ENCODE results near the gene CORO1A. TPM values are rescaled to one million over a fixed set of nuclear protein-coding genes. Genes with fewer than 3 reads are reported as not detected.
"Not testable (repeated sequence)": the region's sequence is repeated elsewhere in the genome, so short reads cannot be mapped to it uniquely, and the experiment has no call there.

The CORO1A gene
- total RNA-seq, 2 donors from 2014 or later: 78.1 to 87.8 TPM

DNA sequence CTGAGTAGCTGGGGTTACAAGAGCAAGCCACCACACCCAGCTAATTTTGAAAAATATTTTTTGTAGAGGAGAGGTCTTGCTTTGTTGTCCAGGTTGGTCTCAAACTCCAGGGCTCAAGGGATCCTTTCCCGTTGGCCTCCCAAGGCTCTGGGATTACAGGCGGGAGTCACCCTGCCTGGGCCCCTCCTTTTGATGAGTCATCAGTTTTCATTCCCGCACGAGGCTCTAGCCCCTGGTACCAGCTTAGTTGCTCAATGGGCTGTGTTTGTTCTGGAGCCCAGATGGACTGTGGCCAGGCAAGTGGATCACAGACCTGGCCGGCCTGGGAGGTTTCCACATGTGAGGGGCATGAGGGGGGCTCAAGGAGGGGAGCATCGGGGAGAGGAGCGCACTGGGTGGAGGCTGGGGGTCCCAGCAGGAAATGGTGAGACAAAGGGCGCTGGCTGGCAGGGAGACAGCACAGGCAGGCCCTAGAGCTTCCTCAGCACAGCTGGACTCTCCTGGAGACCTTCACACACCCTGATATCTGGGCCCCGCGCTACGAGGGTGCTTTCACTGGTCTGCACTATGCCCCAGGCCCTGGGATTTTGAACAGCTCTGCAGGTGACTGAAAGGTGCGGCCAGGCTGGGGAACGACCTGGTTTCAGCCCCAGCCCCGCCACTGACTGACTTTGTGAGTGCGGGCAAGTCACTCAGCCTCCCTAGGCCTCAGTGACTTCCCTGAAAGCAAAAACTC is 16.4 kb downstream of the CORO1A start:
- peak; percentile 38 for ATAC-seq (ENCODE audit: insufficient number of reproducible peaks, low FRiP score, low read depth)
- DNase-seq (ENCODE audit: low spot score); H3K4me3 ChIP-seq; H3K27me3 ChIP-seq (replicated peaks; ENCODE audit: insufficient read depth); H3K4me1 ChIP-seq (ENCODE audit: control insufficient read depth in 1 of 2, low read depth in 2 of 2); H3K27ac ChIP-seq; H3K36me3 ChIP-seq; H3K9me3 ChIP-seq: not testable (repeated sequence)

DNA sequence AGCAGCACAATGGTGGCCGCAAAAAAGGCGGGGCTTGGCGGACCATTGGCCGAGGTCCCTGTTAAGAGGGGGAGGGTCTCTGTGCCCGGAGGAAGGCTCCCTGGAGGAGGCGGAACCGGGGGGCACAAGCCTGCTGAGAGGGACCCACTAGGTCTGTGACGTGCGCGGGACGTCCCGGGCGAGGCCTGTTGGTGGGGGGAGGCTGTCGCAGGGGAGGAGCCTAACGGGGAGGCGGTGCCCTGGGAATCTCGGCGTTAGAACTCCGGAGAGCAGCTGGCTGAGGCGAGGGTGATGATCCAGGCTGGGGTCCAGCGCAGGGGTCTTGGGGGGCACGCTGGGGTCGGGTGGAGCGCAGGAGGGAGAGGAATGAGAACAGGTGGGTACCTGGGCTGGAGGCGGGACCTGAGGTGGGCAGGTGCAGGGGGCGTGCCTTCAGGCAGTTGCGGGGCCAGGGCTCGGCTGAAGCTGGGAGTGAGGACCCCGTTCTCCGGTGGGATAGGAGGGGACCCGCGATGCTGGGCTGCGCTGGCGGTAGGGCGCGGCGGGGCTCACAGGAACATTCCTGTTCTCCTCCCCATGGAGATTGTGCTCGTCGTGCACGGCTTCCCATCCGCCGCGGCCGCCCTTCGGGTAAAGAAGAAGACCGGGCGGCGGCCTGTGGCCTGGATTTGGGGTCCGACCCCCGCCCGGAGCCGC is 22.3 kb downstream of the CORO1A start:
- H3K9me3 ChIP-seq; H3K27ac ChIP-seq; DNase-seq (ENCODE audit: low spot score); H3K36me3 ChIP-seq; H3K27me3 ChIP-seq (replicated peaks; ENCODE audit: insufficient read depth); ATAC-seq (ENCODE audit: insufficient number of reproducible peaks, low FRiP score, low read depth); H3K4me1 ChIP-seq (ENCODE audit: control insufficient read depth in 1 of 2, low read depth in 2 of 2): not testable (repeated sequence)
- peak overlapping the region; percentile 69 for H3K4me3 ChIP-seq

DNA sequence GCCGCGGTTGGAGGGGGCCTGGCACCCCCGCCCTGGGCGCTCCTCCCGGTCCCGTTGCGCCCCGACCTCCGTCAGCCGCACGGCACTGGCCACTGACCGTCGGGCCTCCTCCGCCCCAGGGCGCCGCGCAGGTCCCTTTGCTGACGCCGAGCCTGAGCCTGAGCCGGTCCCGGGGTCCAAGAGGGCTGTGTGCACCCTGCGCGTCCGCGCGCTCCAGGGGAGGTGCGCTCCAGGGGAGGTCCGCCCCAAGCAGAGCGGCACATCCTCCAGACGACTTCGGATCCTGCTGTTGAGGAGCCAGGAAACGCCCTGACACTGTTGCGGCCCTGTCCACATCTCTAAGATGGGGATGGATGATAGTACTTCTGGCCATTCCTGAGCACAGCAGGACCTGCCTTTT is 22.9 kb downstream of the CORO1A start:
- ATAC-seq (ENCODE audit: insufficient number of reproducible peaks, low FRiP score, low read depth); H3K9me3 ChIP-seq; H3K27ac ChIP-seq; H3K4me1 ChIP-seq (ENCODE audit: control insufficient read depth in 1 of 2, low read depth in 2 of 2); H3K27me3 ChIP-seq (replicated peaks; ENCODE audit: insufficient read depth); H3K36me3 ChIP-seq; DNase-seq (ENCODE audit: low spot score): not testable (repeated sequence)
- peak overlapping the region; percentile 69 for H3K4me3 ChIP-seq

DNA sequence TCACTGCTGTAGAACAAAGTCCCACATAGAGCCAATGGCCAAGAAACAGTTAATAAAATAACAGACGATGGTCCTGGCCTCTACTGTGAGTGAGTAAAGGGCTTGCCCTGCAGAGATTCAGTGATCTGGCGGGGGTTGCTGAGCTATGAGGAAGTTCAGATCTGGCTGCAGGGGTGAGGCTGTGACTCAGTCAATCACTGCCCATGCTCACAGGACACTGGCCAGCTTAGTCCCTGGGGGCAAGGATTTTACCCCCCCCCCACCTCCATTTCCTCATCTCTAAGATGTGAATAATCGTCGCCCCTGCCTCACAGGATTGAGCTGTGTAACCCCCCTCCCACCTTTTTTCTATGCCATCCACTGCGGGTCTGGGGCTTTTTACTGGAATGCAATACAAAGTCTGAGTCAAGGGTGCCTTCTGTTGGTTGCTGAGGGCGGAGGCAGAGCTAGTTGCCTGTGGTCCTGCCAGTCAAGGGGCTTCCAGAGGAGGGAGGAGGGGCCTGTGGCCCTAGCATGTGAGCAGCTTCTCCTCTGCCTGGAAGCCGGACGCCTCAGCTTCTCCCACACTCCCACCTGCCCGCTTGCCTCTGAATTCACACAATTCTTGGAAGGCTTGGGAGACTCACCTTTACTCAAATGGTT is 23.8 kb downstream of the CORO1A start:
- ATAC-seq (ENCODE audit: insufficient number of reproducible peaks, low FRiP score, low read depth): not testable (repeated sequence)
- peak; percentile 1 for DNase-seq (ENCODE audit: low spot score)

DNA sequence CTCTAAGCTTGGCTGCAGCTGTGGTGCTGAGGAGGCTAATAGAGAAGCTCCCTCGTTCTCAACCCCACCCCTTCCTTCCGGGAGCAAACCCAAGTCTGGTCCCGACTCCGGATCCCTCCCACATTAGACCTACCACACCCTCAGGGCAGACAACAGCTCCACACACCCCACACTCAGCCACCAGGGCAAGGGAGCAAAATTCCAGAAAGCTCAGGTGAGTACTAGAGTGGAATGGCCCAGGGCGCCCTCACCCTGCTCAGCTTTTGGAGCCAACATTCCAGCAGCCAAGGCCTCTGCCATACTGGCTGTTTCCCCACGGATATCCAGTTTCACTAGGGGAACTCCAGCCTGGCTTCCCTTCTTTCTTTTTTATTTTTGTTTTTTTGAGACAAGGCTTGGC is 25.6 kb downstream of the CORO1A start:
- ATAC-seq (ENCODE audit: insufficient number of reproducible peaks, low FRiP score, low read depth); DNase-seq (ENCODE audit: low spot score); H3K4me3 ChIP-seq; H3K36me3 ChIP-seq; H3K4me1 ChIP-seq (ENCODE audit: control insufficient read depth in 1 of 2, low read depth in 2 of 2); H3K27ac ChIP-seq; H3K9me3 ChIP-seq; H3K27me3 ChIP-seq (replicated peaks; ENCODE audit: insufficient read depth): not testable (repeated sequence)

More for the DNA sequence above, 23.8 kb downstream of the CORO1A start:
- H3K9me3 ChIP-seq; H3K27ac ChIP-seq; H3K27me3 ChIP-seq (replicated peaks; ENCODE audit: insufficient read depth); H3K4me3 ChIP-seq; H3K4me1 ChIP-seq (ENCODE audit: control insufficient read depth in 1 of 2, low read depth in 2 of 2); H3K36me3 ChIP-seq: not testable (repeated sequence)

DNA sequence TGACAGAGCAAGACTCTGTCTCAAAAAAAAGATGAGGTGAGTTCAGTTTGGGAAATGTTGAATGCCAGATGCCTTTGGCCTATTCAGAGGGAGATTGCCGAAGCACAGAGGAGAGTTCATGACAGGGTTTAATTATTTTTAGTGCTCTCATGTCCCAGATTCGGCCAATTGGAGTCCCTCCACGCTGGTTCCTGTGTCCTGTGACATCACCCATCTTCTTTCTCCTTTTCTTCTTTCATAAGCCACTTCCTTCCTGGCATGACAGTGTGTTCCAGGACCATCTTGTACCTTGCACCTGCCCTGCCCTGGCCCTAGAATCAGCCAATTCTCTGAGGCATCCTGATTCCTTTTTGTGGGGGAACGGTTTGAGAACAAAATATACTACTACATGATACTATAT is 28.0 kb downstream of the CORO1A start:
- H3K27me3 ChIP-seq (replicated peaks; ENCODE audit: insufficient read depth); H3K9me3 ChIP-seq; DNase-seq (ENCODE audit: low spot score); H3K27ac ChIP-seq; H3K4me1 ChIP-seq (ENCODE audit: control insufficient read depth in 1 of 2, low read depth in 2 of 2); H3K36me3 ChIP-seq; ATAC-seq (ENCODE audit: insufficient number of reproducible peaks, low FRiP score, low read depth); H3K4me3 ChIP-seq: not testable (repeated sequence)

DNA sequence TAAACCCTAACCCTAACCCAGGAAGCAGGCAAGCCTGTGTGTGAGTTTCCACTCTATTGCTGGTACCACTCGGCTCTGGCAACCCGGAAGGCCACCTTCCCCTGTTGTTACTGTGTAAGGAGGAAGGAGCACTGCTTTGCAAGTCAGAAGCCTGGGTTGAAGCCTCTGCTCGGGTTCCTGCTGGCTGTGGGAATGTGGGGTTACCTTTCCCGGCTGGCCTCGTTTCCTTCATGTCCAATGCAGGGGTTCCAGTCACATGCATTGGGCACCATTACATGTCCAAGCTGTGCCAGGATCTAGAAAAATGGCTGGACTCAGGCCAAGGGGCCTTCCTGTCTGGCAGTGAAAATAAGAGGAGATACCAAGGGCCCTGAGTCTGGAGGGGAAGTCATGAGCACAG is 33.7 kb downstream of the CORO1A start:
- H3K27me3 ChIP-seq (replicated peaks; ENCODE audit: insufficient read depth); H3K36me3 ChIP-seq; ATAC-seq (ENCODE audit: insufficient number of reproducible peaks, low FRiP score, low read depth); H3K27ac ChIP-seq; H3K4me1 ChIP-seq (ENCODE audit: control insufficient read depth in 1 of 2, low read depth in 2 of 2); H3K4me3 ChIP-seq; H3K9me3 ChIP-seq: not testable (repeated sequence)
- DNase-seq (ENCODE audit: low spot score): peak; percentile 1

Other genes with a start within 250 kb of the CORO1A start
- 100 to 1,000 TPM in 1 of 2 donors, 10 to 100 TPM in 1; 79.7 to 161 TPM for gene TMEM219, start 221.5 kb upstream of the CORO1A start, total RNA-seq
- gene TAOK2, start 209.7 kb upstream of the CORO1A start, total RNA-seq: 10 to 100 TPM; 54.6 to 55.0 TPM
- gene HIRIP3, start 188.0 kb upstream of the CORO1A start, total RNA-seq: 10 to 100 TPM in 1 of 2 donors, 1 to 10 TPM in 1; 6.1 to 17.7 TPM
- gene INO80E, start 187.4 kb upstream of the CORO1A start, total RNA-seq: 10 to 100 TPM; 67.4 to 81.8 TPM
- gene DOC2A, start 172.6 kb upstream of the CORO1A start, total RNA-seq: under 1 TPM in 1 of 2 donors, not detected in 1; 0.56 TPM
- gene C16orf92, start 160.4 kb upstream of the CORO1A start, total RNA-seq: not detected
- gene TLCD3B, start 152.3 kb upstream of the CORO1A start, total RNA-seq: not detected
- gene ALDOA, start 117.8 kb upstream of the CORO1A start, total RNA-seq: 100 to 1,000 TPM; 569 to 841 TPM
- 10 to 100 TPM; 37.7 to 54.2 TPM for gene PPP4C, start 107.6 kb upstream of the CORO1A start, total RNA-seq
- gene TBX6, start 91.7 kb upstream of the CORO1A start, total RNA-seq: under 1 TPM in 1 of 2 donors, not detected in 1; 0.56 TPM
- gene YPEL3, start 87.4 kb upstream of the CORO1A start, total RNA-seq: 100 to 1,000 TPM in 1 of 2 donors, 10 to 100 TPM in 1; 69.2 to 105 TPM
- 1 to 10 TPM; 4.6 to 6.0 TPM for gene GDPD3, start 70.1 kb upstream of the CORO1A start, total RNA-seq
- gene MAPK3, start 60.4 kb upstream of the CORO1A start, total RNA-seq: 100 to 1,000 TPM in 1 of 2 donors, 10 to 100 TPM in 1; 41.3 to 108 TPM
- 100 to 1,000 TPM in 1 of 2 donors, 10 to 100 TPM in 1; 83.4 to 224 TPM for gene BOLA2B, start 10.1 kb downstream of the CORO1A start, total RNA-seq
- gene SLX1A, start 10.3 kb downstream of the CORO1A start, total RNA-seq: 10 to 100 TPM; 20.1 to 43.6 TPM
- gene SULT1A3, start 15.7 kb downstream of the CORO1A start, total RNA-seq: 10 to 100 TPM; 11.1 to 15.6 TPM
- 10 to 100 TPM in 1 of 2 donors, 1 to 10 TPM in 1; 6.5 to 14.0 TPM for gene NPIPB13, start 64.9 kb downstream of the CORO1A start, total RNA-seq
- gene CD2BP2, start 171.7 kb downstream of the CORO1A start, total RNA-seq: 10 to 100 TPM; 31.4 to 52.0 TPM
- 10 to 100 TPM; 34.5 TPM for gene TBC1D10B, start 186.9 kb downstream of the CORO1A start, total RNA-seq
- under 1 TPM in 1 of 2 donors, not detected in 1; 0.81 TPM for gene MYL11, start 191.2 kb downstream of the CORO1A start, total RNA-seq
- 1 to 10 TPM; 3.0 to 4.2 TPM for gene SEPTIN1, start 199.0 kb downstream of the CORO1A start, total RNA-seq
- gene ZNF48, start 211.8 kb downstream of the CORO1A start, total RNA-seq: 10 to 100 TPM; 10.9 to 11.1 TPM
- gene ZNF771, start 224.0 kb downstream of the CORO1A start, total RNA-seq: 10 to 100 TPM; 21.8 to 25.7 TPM
- gene DCTPP1, start 246.4 kb downstream of the CORO1A start, total RNA-seq: 10 to 100 TPM; 16.7 to 24.0 TPM

Measured in thoracic aorta (tissue), 2 donors.